Measurements from ENCODE around the gene SLC25A33.

DNA sequence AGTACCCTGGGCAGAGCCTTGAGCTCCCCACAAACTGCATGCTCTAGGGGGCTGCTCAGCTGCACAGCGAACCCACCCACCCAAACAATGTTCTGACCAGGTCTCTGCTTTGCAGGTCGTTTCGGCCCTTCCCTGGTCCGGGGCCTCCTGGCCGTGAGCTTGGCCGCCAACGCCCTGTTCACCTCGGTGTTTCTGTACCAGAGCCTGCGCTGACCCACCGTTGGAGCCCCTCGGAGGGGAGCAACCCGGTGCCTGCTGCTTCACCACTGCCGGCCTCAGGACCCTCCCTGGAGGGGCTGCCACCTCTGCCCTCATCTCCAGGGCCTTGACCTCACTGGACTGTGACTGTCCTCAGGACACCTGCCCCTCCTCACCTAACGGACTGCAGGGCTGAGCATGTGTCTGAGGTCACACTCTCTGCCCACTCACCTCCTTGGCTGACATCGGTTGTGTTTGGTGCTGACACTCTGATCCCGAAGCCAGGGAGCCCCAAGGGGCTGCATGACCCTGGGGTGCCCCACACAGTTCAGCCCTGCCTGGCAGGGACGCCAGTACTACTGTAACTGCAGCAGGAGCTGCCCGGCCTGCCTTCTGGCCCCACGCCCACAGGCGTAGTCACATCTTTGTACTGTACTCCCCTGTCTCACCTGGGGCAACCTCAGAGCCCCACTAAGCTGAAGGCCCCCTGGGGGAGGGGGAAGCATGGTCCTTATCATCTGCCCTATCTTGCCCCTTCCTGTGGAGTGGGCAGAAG is 73.8 kb downstream of the SLC25A33 start:
- no peak for TF ChIP-seq CTCF (IDR thresholded peaks at IDR 0.05; ENCODE audit: poor library complexity, severe bottlenecking)
- TF ChIP-seq EP300 (conservative IDR thresholded peaks at IDR 0.05; ENCODE audit: poor library complexity, severe bottlenecking): no peak
- no peak for TF ChIP-seq MXI1 (conservative IDR thresholded peaks at IDR 0.05; ENCODE audit: poor library complexity, severe bottlenecking)

Data from neural cell (in vitro differentiated cells).